HG02763 (cell line): ENCODE measurements around the gene PNPLA4.

Experiments
- ATAC-seq: cut with Tn5 transposase; IDR thresholded peaks from one replicate; pipeline ENCODE4 v1.9.1; 2021; ENCODE audit warnings: mild to moderate bottlenecking, moderate library complexity; ENCODE audit not compliant: unreplicated experiment

PNPLA4 gene, protein sequence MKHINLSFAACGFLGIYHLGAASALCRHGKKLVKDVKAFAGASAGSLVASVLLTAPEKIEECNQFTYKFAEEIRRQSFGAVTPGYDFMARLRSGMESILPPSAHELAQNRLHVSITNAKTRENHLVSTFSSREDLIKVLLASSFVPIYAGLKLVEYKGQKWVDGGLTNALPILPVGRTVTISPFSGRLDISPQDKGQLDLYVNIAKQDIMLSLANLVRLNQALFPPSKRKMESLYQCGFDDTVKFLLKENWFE

DNA sequence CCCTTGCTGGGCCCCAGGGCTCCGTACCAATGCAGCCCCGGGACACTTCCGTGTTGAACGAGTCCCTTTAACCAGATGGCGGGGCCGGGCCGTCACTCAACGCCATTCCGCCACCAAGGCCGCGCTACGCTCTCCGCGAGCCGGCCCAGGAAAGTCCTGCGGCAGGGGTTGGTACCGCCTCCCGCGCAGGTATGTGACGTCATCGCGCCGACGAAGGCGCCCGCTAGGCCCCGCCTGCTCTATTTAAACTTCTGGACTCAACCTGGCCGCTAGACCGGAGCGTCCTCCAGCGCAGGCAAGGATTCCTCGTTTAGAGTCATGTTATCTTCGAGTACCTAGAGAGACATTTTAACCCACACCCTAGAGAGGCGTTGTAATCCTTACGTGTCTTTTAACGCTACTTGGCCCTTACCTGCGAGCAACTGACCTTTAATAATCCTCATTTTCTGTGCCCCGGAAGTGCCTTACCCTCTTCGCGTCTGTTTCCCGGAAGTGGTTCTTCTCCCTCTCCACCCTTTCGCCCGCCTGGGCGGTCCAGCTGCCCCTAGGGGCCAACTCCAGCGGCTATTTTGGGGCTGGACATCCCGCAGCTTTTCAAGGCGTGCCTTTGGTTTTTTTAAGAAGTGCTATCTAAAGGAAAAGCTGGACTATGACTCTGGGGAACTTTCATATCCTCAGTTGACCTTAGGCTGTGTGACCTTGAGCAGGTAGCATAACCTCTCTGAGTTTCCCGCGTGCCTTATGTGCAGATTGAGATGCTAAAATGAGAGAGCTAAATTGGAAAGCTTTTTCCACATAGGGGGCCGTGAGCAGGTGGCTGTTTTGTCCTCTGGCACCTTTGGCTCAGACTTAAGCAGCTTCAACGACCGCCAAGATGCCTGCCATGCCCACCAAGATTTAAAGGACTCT lies at the start of gene PNPLA4:
Gene PNPLA4 (minus strand): TSS at position 155 of the 909 bp plus-strand sequence. CDS start 1,294 bp downstream, outside the sequence.
- ATAC-seq: peak; percentile 94

DNA sequence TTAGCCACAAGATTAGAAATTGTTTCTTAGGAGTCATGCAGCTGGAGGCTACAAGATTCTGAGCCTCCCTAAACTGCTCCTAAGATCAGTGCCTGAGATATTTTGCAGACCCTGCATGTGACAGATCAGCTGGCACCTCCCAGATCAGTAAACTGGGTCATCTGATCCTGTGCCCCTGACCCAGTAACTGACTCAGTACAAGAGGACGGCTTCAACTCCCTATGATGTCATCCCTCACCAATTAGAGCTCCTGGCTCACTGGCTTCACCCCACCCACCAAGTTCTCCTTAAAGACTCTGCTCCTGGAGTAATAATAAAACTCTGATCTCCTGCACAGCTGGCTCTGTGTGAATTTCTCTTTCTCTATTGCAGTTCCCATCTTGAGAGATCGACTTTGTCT lies 45.4 kb upstream of the PNPLA4 start:
- ATAC-seq: no peak

DNA sequence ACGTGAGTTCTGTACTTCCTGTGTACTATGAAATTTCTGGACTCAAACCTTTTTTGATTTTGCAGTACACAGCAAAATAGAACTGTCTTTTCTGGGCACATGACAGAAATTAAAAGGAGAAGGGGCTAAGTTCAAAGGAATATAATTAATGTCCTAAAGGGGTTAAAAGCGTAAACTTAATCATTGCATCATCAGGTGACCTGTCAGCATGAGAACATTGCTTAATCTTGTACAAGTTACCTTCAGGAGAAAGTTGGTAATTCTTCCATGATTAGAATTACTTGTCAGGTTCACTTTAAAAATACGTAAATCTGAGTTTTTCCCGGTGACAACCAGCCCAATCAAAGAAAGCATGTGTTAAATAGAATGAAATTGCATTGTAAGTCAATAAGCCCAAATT lies 43.2 kb upstream of the PNPLA4 start:
- no peak for ATAC-seq

DNA sequence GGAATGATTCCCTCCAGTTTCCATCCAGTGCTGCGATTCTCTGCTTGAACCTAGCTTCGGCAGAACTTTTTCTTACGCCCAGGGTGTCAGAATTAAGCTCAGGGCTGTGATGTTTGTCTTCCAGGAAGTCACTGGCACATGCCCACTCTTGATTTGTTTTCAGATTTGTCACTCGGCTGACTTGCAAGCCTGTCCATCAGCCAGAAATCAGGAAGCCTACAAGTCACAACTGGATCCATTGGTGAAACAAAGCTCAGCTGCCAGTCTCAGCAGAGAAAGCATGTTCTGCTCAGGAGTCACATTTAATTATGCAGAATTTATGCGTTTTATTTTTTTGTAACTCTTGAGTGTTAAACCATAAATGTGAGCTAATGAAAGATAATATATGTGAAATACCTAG lies 38.2 kb upstream of the PNPLA4 start:
- ATAC-seq: no peak

DNA sequence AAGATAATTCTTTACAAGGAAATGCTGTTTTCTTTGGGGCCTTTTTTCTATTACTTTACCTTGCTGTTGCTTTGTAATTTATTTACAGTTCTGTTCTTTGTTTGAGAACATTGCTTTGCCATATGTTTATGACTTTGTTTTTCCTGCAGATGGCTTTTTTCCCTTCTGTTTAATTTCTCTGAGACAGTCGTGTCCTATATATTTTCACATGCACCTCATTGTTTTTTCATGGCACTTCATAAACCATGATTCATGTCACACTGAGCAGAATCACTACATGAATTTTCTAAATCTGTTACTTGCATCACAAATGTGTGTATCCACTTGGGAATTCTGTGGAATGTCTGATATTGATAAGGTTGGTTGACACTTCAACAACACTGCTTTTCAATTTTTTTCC lies 33.0 kb upstream of the PNPLA4 start:
- ATAC-seq: no peak

DNA sequence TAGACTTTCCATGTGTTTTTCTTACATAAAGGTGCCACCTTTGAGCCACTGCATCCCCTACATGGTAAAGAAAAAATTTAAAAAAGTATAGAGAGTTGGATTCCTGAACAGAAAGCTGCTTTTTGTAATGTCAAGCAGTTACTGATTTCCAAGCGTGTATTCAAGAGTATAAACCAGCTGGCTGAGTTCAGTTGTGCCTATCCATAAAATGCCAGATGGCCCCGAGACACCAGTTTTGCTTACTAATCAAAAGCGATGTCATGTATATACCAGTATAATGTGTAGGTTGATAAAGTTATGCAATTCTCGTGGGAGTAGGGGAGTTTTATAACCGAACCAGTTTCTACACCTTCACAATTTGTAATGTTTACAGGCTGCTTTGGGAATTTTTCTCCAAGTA lies 26.2 kb upstream of the PNPLA4 start:
- no peak for ATAC-seq

DNA sequence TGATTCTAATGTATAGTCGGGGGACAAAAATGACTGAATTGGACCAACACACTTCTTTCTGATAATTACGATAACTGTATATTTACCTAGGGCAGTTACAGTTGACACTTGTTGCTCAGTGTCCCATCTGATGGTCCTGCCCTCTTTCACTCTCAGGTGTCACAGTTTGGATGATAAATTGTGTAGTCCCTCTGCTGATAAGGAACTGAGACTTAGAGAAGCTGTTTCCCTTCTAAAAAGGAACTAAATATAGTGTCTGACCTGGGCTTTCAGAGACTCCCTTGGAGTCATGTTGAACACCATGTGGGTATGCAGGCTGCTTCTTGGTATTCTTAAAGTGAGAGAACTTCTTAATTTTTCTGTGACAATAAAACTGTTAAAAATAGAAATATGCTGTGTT lies 23.7 kb upstream of the PNPLA4 start:
- ATAC-seq: peak; percentile 89

DNA sequence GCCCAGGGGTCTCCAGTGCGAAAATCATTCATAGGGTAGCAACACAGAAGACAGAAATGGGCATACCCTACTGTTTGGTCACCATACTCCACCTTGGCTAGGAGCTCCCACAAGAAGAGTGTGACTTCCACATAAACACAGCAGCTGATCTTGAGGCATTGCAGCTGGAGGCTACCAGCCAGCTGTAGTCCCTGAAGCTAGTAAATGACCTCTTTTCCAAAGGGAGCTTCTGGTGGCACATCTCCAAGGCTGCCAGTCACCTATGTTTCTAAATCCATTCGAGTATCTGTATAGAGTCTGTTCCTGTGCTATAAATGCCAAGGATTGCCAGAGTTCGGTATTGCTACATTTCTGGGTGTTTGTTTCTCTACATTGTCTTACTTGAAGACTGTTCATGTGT lies 21.3 kb upstream of the PNPLA4 start:
- no peak for ATAC-seq

DNA sequence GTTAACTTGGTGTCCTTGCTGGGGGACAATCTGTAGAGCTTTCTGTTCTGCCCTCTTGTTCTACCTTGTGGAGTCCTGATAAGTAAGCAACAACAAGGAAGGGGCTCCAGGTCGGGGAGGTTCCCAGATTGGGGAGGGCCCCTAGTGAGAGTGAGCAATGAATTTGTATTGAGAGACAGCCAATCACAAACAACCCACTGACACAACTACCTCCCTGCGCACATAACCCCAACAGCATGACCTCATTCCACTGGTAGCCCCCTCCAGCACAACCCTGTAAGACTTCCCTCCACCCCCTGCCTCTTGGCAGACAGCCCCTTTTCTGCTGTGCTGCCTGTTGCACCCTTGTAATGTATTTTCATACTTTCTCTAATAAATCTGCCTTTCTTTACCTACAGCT lies 19.7 kb upstream of the PNPLA4 start:
- ATAC-seq: no peak

DNA sequence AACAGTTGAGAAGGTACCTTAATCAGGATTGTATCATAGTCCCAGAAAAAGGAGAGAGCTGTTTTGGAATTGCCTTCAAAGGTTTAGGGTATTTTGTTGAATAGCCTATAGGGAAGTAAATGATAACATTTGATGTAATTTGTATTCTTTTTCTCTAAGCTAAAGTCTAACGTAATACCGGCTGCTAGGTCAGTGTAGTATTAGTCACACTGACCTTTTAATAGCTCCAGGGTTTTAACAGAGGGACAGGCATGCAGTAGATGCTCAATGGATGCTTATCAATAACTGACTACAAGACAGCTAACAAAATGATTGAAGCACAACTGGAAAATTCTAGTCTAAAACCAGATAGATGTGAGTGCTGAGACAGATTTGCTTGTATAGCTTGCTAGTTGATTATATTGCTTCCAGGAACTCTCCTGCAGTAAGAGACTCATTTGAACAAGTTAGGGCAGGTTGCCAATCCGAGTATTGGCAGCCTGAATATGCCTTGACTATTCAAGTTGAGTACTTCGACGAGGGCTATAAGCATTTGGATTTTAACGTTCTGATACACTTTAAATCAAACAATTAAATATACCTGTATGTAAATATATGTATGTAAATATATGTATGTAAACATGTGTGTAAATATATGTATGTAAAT lies 16.5 kb upstream of the PNPLA4 start:
- ATAC-seq: no peak

DNA sequence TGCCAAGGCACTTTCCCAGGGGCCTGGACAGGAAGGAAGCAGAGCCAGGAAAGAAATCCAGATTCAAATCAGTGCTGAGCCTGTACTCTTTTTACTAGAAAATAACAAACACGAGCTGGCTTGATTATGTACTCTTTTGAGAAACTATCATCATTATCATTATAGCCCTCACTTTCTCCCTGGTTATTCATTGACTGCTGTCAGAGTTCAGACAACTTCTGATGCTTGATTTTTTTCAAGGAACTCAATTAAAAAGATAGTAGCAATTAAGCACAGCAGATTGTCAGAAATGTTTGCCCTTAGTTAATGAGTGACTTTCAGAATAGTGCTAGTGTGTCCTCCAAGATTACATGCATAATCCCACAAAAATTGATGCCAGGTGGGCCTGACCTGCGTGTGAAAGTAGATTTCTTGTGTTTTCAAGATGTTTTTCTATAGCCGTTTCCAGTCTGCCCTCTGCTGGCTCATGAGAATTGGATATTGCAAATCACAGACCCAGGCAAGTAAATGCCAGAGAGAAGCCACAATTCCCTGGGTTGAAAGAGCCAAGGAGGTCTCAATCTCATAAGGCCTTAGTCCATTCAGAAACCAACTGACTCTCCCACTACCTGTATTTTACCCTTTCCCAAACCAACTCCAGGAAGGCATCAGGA lies 14.3 kb upstream of the PNPLA4 start:
- ATAC-seq: no peak

DNA sequence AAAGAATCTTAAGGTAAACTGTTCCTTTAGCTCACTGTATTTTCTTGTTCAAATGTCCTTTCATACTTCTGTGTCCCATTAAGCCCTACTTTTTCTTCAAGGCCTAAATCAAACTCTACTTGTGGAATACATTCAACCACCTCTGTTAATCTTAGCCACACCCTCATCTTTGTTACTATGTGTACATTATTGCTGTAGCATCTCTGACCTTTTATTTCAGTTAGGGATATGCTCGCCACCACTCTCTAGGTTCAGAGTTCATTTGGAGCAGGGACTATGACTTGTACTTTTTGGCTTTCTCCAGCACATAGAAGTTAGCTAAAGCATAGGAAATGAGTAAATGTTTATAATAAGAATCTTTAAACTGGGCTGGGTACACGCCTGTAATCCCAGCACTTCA lies 6.8 kb upstream of the PNPLA4 start:
- no peak for ATAC-seq

DNA sequence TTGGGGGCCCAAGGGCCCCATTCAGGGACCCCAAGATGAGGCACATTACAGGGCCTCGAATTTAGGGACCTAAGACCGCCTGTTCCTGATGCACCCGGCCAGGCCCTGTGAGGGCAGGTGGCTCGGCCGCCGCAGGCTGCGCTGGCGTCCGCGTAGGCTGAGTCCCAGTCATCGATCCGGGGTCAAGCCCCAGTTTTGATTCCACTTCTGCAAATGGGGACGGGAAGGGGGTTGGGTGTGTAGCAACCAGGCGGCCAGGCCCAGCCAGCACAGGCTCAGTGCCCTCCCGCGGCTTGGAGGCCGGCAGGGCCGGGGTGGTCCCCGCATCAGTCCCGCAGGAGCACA lies 327 bp downstream of the PNPLA4 start:
- no peak for ATAC-seq

DNA sequence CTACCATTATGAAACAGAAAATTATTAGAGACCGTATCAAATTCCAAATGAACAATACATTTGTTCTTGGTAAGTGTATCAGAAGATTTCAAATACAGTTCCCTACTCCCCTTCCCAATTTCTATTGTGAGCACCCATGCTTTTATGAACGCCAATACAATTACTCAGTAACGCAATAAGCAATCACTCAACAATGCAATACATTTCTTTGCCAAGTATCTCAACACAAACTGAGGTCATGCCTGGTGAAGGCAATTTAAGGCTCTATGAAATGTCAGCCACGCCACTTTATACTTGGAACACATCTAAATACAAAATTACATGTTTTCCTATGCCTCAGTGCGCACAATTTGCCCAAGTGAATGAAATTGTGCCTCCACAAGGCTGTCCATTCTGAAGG lies 712 bp downstream of the PNPLA4 start:
- ATAC-seq: no peak

DNA sequence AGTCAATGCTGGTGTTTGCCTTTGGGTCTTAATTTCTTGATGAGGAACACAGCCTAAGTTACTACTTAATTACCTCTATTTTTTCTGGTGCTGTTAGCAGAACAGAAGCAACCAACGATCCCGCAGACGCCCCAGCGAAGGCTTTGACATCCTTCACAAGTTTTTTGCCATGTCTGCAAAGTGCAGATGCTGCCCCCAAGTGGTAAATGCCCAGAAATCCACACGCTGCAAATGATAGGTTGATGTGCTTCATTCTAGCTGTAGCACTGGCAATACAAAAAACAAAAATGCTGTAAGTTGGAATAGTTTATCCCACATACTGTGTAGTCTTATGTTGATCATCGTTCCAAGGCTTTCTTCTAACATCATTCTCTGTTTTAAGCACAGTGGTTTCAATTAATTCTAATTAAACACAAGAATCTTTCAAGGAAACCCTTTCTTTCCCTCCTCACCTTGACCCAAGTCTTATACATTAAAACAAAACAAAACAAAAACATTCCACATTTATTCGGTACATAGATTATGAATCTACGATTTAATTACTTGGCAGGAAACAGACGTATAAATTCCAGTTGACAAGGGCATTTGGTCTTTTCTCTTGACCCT lies 1.2 kb downstream of the PNPLA4 start:
- ATAC-seq: no peak

DNA sequence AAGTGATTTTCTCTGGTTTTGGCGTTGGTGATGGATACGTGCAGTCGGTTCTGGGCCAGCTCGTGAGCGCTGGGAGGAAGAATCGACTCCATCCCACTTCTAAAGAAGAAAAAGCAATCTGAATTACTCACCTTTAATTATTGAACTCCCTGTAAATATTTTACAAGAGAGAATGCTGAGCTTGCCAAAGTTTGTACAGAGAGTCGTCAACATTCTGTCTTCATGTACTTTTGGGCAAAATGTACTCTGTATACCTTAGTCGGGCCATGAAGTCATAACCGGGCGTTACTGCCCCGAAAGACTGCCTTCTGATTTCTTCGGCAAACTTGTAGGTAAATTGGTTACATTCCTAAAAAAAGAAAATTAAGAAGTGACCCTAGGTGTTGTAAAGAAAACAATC lies 5.5 kb downstream of the PNPLA4 start:
- no peak for ATAC-seq

DNA sequence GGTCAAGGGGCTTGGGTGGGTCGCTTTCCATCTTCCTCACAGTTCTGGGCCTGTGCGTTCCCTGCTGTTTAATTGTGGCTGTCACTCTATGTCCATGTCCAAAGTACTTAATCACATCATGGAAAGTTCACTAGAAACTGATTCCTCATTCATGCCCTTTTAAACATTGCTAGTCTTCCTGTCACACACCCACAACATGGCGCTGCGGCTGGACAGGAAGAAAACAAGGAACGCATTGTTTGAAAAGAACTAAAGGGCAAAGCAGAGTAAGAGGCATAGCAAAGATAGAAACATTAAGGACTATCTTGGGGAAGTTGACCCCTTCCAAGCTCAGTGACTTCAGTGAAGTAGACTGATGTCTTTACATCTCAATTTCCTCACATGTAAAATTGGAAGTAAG lies 18.4 kb downstream of the PNPLA4 start:
- ATAC-seq: no peak

DNA sequence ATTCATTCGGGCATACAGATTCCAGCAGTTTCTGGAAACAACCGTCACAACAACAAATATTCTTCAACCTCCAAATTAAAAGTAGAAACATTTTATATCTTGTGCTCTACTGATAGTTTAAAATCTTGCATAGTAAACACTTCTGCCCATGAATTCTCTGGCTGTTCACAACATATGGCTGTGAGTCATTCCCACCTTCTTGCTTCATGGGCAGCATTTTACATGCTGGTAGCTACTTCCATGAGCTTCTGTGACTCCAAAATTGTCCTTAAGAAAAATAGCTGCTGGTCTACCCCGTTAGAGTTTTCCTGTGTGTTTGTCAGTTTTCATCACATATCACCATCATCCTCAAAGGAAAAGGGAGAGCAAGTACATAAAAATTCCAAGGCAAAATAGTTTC lies 22.7 kb downstream of the PNPLA4 start:
- no peak for ATAC-seq

DNA sequence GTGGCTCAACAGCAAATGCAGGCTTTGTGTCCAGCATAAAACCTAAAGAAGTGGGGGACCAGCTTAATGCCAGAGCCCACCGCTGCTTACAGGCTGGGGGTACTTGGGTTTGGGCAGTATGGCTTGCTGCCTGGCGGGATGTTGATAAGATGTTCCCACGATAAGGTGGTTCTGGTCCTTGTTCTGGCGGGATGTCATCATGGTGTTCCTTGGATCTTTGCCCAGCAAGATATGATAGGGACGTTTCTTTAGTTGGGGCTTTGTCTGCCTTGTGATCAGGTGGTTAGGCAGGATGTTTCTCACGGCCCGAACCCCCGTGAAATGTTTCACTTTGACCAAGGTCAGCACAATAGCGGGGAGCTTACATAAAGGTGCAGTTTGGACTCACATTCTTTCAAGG lies 35.3 kb downstream of the PNPLA4 start:
- no peak for ATAC-seq

DNA sequence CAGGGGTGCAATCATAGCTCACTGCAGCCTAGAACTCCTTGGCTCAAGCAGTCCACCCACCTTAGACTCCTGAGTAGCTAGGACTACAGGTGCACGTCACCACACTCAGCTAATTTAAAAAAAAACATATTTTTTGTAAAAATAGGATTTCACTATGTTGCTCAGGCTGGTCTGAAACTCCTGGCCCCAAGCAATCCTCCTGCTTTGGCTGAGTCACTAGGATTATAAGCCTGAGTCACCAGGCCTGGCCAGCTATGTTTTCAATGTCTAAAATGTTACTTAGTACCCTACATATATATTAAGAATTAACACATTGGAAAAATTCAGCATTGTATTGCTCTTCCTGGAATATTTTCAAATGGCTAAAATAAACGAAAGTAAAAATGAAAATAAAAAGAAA lies 37.5 kb downstream of the PNPLA4 start:
- no peak for ATAC-seq

DNA sequence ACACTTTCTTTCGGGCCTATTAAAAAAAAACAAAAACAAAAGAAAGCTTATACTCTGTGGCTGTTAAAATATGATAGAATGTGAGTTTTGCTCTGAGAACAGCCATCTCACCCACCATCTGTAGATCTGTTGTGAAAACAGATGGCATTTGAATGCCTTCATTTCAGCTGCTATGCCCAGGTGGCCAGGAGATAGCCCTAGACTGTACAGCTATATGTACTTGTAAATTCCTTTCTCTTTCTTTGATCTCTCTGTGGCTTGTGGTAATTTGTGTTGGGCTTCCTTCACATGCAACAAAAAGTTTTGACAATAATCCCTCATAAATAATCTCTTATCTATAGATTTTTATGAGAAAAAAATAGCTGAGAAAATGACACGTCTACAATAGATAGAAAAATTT lies 38.1 kb downstream of the PNPLA4 start:
- no peak for ATAC-seq
